GM12878 (cell line): ENCODE results near the gene KRTAP10-9. TPM values are rescaled to one million over a fixed set of nuclear protein-coding genes. Genes with fewer than 3 reads are reported as not detected.

Source experiments
- ATAC-seq: fragments of 200-7000 bp; cut with Tn5 transposase; 3 replicates; pipeline ENCODE4 v1.9.1; 2020; ENCODE audit warnings: mild to moderate bottlenecking, moderate library complexity
- BruUV-seq: library from RNA; stranded (reverse); fragments of 400-500 nt; replicated peaks from 2 replicates; lab custom pipeline; 2021; lab: Mats Ljungman, UMichigan
- CTCF ChIA-PET: fragments of 300-600 bp; sonication (Branson Sonifier 250); formaldehyde crosslinking; extraction: SDS; loops from one replicate; lab custom pipeline; 2021; ENCODE audit warnings: inconsistent platforms; lab: Yijun Ruan, JAX
- POLR2A ChIA-PET: fragments of 350-600 bp; formaldehyde crosslinking; extraction: SDS; loops from one replicate; lab custom pipeline; 2021; ENCODE audit warnings: inconsistent platforms; lab: Charles Lee
- RAD21 ChIA-PET: fragments of 300-600 bp; sonication (Branson Sonifier 250); formaldehyde crosslinking; loops from one replicate; lab custom pipeline; 2023; ENCODE audit warnings: antibody characterized with exemption; ENCODE audit not compliant: unreplicated experiment; lab: Charles Lee
- SMC1A ChIA-PET: fragments of 300-600 bp; sonication (Branson Sonifier 250); formaldehyde crosslinking; loops from one replicate; lab custom pipeline; 2023; ENCODE audit not compliant: unreplicated experiment, uncharacterized antibody; lab: Charles Lee
- DNase-seq: peaks from one replicate; pipeline ENCODE4 v3.0.0-alpha.2; 2011; ENCODE audit warnings: low read depth, low spot score
- FAIRE-seq: peaks from 3 replicates; lab custom pipeline; 2011; peaks lifted over from hg19 to GRCh38; lab: Jason Lieb, UNC
- H2AFZ ChIP-seq: 2 replicates; pipeline ENCODE4 v1.6.0; 2011; ENCODE audit warnings: low read depth, low read length, control low read depth; ENCODE audit not compliant: control insufficient read depth
- H3K27ac ChIP-seq: 2 replicates; pipeline ENCODE4 v1.5.1; 2011; ENCODE audit warnings: control low read depth; ENCODE audit not compliant: control insufficient read depth, insufficient read depth
- H3K27me3 ChIP-seq, 2 experiments: replicated peaks in 1 of 2; 2 replicates each; pipeline versions ENCODE4 v1.6.0 to v1.6.1; 2011; ENCODE audit warnings: low read length in 1 of 2; ENCODE audit not compliant: control insufficient read depth in 2 of 2, insufficient read depth in 2 of 2
- H3K36me3 ChIP-seq, 2 experiments: 2 replicates each; pipeline ENCODE4 v1.5.1; 2011; ENCODE audit warnings: low read length in 1 of 2; ENCODE audit not compliant: control insufficient read depth in 2 of 2, insufficient read depth in 2 of 2
- H3K4me1 ChIP-seq: 2 replicates; pipeline ENCODE4 v1.6.1; 2011; ENCODE audit warnings: mild to moderate bottlenecking, low read length, moderate library complexity, mixed read lengths; ENCODE audit not compliant: control insufficient read depth, insufficient read depth
- H3K4me2 ChIP-seq: 2 replicates; pipeline ENCODE4 v1.6.0; 2011; ENCODE audit warnings: control low read depth; ENCODE audit not compliant: control insufficient read depth, insufficient read depth
- H3K4me3 ChIP-seq: fragments of 200-600 bp; sonication (generic); 2 replicates; pipeline ENCODE4 v1.5.1; 2016
- H3K79me2 ChIP-seq: 2 replicates; pipeline ENCODE4 v1.6.0; 2011; ENCODE audit warnings: low read length; ENCODE audit not compliant: control insufficient read depth, insufficient read depth
- H3K9ac ChIP-seq: 2 replicates; pipeline ENCODE4 v1.8.0; 2011; ENCODE audit warnings: low read length, control low read depth, mixed read lengths; ENCODE audit not compliant: control insufficient read depth, insufficient read depth
- H3K9me3 ChIP-seq: replicated peaks from 3 replicates; pipeline ENCODE4 v1.5.1; 2011; ENCODE audit warnings: mild to moderate bottlenecking, low read length; ENCODE audit not compliant: control insufficient read depth, insufficient read depth
- H4K20me1 ChIP-seq: 2 replicates; pipeline ENCODE4 v1.6.0; 2011; ENCODE audit not compliant: control insufficient read depth, insufficient read depth
- RAD21 ChIP-seq: IDR thresholded peaks from 2 replicates; pipeline ENCODE4 v1.6.1; 2011; ENCODE audit warnings: mild to moderate bottlenecking, low read depth, low read length, moderate library complexity; ENCODE audit not compliant: insufficient read depth
- REST ChIP-seq: IDR thresholded peaks from 2 replicates; pipeline ENCODE4 v1.6.1; 2012; ENCODE audit warnings: mild to moderate bottlenecking, low read depth, low read length
- SMC3 ChIP-seq: IDR thresholded peaks from 2 replicates; pipeline ENCODE4 v1.6.1; 2011; ENCODE audit warnings: low read length, improper control_type of control experiment, borderline replicate concordance
- TBL1XR1 ChIP-seq: IDR thresholded peaks from 2 replicates; pipeline ENCODE4 v1.6.1; 2012; ENCODE audit warnings: low read depth, low read length, improper control_type of control experiment
- ZBTB40 ChIP-seq: fragments of 450-650 bp; IDR thresholded peaks from 2 replicates; pipeline ENCODE4 v1.6.1; 2016; ENCODE audit warnings: mild to moderate bottlenecking, moderate library complexity, borderline replicate concordance
- WGBS: methylation state at CpG from one replicate; pipeline ENCODE4 v1.1.6; 2016; ENCODE audit warnings: low lambda C conversion rate; ENCODE audit not compliant: insufficient replicate concordance, insufficient coverage; ENCODE audit errors: missing lambda C conversion rate; 5-methylcytosine and 5-hydroxymethylcytosine counted together
- in situ Hi-C: fragments of 300-500 bp; cut with MboI; formaldehyde crosslinking; loops from 9 replicates; pipeline ENCODE4 v1.14.3; 2018; ENCODE audit warnings: mixed read lengths
- intact Hi-C: fragments of 100-400 bp; cut with micrococcal nuclease; formaldehyde crosslinking; loops from one replicate; pipeline ENCODE4 v1.14.2; 2022; ENCODE audit not compliant: unreplicated experiment
- polyA plus RNA-seq, 11 experiments: library from polyadenylated mRNA; depleted of rRNA in 4 of 11; unstranded in 6 of 11; stranded (reverse) in 5 of 11; fragments of >200 nt; fragmentation: Nextera tagmentation in 4 of 11; fragmentation: Illumina TruSeq in 1 of 11; extraction: Ambion mirVana in 4 of 11; extraction: Trizol in 1 of 11; gene quantifications; 1 replicate in 1 of 11; 2 replicates in 10 of 11; pipeline versions ENCODE4 v1.2.1 to v1.2.3, GENCODE V29; 2011 to 2016; ENCODE audit warnings: inconsistent platforms in 2 of 11, missing spikeins in 2 of 11, low read depth in 1 of 11
- total RNA-seq, 4 experiments: library from RNA; depleted of rRNA in 3 of 4; stranded (reverse); fragments of >200 nt in 3 of 4; fragmentation: Illumina TruSeq in 1 of 4; extraction: Trizol in 1 of 4; gene quantifications; 2 replicates each; pipeline versions ENCODE4 v1.2.1 to v1.2.3, GENCODE V29; 2013 to 2021
- TF ChIP-seq, protein P1 (sequence below): IDR thresholded peaks from 2 replicates; pipeline ENCODE4 v1.6.1; 2012; ENCODE audit warnings: low read length, inconsistent platforms
- TF ChIP-seq, protein P2 (sequence below): fragments of 450-650 bp; IDR thresholded peaks from 2 replicates; pipeline ENCODE4 v1.6.1; 2017; ENCODE audit warnings: mild to moderate bottlenecking, low read depth, inconsistent platforms; ENCODE audit not compliant: poor library complexity, severe bottlenecking

Gene KRTAP10-9
- total and polyA plus RNA-seq, 10 of the 15 experiments (the other 5 are each of a cell fraction or from before 2014, with no cell fraction given): not detected

GRCh38 chr21:44589094-44589493, 37.8 kb upstream of the KRTAP10-9 start (continued):
- no peak for TF ChIP-seq REST
- TF ChIP-seq, protein P1, sequence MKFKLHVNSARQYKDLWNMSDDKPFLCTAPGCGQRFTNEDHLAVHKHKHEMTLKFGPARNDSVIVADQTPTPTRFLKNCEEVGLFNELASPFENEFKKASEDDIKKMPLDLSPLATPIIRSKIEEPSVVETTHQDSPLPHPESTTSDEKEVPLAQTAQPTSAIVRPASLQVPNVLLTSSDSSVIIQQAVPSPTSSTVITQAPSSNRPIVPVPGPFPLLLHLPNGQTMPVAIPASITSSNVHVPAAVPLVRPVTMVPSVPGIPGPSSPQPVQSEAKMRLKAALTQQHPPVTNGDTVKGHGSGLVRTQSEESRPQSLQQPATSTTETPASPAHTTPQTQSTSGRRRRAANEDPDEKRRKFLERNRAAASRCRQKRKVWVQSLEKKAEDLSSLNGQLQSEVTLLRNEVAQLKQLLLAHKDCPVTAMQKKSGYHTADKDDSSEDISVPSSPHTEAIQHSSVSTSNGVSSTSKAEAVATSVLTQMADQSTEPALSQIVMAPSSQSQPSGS: no peak
- TF ChIP-seq RAD21: no peak

DNA sequence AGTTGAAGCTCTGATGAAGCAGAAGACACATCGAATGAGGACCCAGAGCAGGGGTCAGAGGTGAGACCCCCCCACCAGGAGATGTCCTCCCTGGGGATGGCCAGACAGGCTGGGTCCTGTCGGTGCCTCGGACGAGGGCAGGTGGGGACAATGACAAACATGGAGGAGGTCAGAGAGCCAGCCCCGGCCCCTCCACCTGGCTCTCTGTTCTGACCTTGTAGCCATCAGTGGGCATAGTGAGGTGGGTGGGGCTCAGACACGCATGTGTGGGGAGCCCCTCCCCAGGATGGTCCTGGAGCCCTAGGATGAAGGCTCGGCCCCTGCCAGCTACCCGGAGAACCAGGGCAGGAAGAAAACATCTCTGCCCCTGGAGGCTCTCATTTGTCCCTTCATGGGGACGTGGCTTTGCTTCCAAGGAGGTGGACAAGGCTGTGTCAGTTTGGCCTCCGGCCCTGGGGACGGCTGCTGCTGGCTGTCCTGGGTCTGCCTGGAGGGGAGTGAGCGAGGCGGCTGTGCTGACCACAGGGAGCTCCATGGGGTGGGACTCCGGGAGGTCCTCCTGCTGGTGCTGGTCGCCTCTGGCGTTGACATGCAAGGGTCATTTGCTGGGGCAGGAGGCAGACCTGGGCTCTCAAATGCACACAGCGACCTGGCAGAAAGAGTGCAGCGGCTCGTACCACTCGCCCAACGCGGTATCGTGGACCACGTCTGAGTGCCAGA, 37.1 kb upstream of the KRTAP10-9 start:
- H3K9me3 ChIP-seq: no peaks in the 10 kb centered on the region
- CTCF ChIA-PET: no interaction called here
- no peak overlapping the region for H3K4me3 ChIP-seq
- FAIRE-seq (no peak), DNase-seq (no peak), ATAC-seq (no peak)
- SMC1A ChIA-PET: no interaction called here
- no peak overlapping the region for H3K4me2 ChIP-seq
- no TSS peak for BruUV-seq
- no peaks in the 10 kb centered on the region for H4K20me1 ChIP-seq
- no peaks in the 10 kb centered on the region for H3K79me2 ChIP-seq
- no peaks in the 10 kb centered on the region for H3K36me3 ChIP-seq
- H2AFZ ChIP-seq: no peak overlapping the region
- POLR2A ChIA-PET: no interaction called here
- intact Hi-C loops: no loop called here
- H3K27me3 ChIP-seq: no peaks in the 10 kb centered on the region
- H3K4me1 ChIP-seq: no peaks in the 10 kb centered on the region
- no peak overlapping the region for H3K9ac ChIP-seq
- WGBS: 46% methylated on average over 21 of the region's 24 CpGs
- RAD21 ChIA-PET: no interaction called here
- H3K27ac ChIP-seq: no peak overlapping the region
- in situ Hi-C loops: no loop called here
- TF ChIP-seq TBL1XR1 (no peak), SMC3 (no peak), ZBTB40 (no peak)
- TF ChIP-seq, protein P2, sequence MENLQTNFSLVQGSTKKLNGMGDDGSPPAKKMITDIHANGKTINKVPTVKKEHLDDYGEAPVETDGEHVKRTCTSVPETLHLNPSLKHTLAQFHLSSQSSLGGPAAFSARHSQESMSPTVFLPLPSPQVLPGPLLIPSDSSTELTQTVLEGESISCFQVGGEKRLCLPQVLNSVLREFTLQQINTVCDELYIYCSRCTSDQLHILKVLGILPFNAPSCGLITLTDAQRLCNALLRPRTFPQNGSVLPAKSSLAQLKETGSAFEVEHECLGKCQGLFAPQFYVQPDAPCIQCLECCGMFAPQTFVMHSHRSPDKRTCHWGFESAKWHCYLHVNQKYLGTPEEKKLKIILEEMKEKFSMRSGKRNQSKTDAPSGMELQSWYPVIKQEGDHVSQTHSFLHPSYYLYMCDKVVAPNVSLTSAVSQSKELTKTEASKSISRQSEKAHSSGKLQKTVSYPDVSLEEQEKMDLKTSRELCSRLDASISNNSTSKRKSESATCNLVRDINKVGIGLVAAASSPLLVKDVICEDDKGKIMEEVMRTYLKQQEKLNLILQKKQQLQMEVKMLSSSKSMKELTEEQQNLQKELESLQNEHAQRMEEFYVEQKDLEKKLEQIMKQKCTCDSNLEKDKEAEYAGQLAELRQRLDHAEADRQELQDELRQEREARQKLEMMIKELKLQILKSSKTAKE: no peak
